Islet precursor cell (in vitro differentiated cells): ENCODE data around the gene EFNA4.
A peak's percentile ranks its signal among the peaks of the same experiment; 100 is the strongest.

Experiments used
- DNase-seq: peaks from one replicate; pipeline ENCODE4 v3.0.0-alpha.2; 2018

Gene EFNA4

DNA sequence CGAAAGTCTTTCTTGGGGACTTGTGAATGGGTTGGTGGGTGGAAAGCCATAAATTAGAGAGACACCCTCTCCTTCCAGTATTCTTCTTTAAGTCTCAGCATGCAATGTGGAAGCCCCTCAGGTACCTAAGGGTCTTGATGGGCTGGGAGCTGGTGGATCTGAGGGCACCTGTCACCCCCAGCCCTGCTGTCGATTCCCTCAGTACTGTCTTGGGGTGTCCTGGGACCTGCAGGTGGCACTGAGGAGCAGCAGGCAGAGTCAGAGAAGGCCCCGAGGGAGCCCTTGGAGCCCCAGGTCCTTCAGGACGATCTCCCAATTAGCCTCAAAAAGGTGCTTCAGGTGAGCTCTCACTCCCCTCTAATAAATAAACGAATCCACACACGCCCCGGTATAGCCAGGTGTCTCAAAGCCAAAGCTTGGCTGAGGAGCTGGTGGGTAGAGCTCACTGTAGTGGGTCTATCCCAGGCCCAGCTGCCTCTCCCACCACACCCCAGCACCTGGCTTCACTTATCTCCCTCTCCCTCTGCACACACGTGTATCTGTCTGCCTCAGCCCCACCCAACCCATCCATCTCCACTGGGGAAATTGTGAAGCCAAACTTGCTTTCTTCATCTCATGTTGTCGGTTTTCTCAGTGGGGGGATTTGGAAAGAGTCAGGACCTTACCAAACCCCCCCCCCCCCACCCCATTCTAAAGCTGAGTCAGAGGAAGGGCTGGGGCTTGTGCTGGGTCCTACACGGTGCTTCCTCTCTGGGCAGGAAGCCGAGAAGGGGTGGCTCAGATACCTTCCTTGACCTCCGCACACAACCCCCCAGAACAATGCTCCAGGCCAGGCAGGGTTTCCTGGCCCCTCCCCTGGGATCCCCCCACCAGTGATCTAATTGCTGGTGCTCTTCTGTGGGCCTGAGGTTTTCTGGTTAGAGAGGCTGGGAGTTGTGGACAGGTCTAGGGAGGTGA is 10.8 kb upstream of the EFNA4 start:
- no peak for DNase-seq

DNA sequence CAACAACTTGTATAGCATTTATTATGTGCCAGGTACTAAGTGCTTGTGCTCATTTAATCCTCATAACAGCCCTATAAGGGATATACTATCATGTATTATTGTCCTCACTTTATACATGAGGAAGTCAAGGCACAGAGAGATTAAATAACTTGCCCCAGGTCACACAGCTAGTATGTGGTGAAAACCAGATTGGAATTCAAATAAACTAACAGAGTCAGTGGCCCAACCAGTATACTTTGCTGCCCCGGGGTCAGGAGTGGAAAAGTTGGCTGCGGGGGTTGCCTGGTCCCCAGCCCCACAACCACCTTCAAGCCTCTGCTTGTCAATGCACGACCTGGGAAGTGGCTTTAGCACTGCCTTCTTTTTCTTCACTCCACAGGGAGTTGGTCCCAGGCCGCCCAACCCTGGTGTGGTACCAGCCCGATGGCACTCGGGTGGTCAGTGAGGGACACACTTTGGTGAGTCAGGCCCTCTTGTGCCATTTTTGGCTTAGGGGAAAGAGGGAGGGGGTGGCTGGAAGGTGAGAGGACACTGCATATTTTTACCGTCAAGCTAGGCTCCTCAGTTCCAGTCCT is 9.9 kb upstream of the EFNA4 start:
- DNase-seq: no peak

DNA sequence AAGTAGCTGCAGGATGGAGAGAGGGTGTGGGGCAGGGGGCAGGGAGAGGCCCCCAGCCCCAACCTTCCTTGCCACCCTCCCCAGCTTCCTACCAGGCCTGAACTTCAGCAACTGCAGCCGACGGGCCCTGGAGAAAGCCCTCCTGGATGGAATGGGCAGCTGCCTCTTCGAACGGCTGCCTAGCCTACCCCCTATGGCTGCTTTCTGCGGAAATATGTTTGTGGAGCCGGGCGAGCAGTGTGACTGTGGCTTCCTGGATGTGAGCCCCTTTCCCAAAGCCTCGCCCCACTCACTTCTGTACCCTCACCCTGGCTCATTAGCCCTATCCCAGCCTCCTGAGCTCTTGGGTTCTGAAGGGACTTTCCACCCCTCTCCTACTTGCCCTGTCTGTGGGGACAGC is 6.4 kb upstream of the EFNA4 start:
- no peak for DNase-seq

DNA sequence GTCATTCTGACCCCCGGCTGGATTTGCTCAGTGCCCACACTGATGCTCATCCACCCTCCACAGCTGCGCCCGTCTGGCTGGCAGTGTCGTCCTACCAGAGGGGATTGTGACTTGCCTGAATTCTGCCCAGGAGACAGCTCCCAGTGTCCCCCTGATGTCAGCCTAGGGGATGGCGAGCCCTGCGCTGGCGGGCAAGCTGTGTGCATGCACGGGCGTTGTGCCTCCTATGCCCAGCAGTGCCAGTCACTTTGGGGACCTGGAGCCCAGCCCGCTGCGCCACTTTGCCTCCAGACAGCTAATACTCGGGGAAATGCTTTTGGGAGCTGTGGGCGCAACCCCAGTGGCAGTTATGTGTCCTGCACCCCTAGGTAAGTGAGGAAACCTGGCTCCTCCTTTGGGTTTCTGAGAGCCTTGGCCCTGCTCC is 5.7 kb upstream of the EFNA4 start:
- DNase-seq: no peak

DNA sequence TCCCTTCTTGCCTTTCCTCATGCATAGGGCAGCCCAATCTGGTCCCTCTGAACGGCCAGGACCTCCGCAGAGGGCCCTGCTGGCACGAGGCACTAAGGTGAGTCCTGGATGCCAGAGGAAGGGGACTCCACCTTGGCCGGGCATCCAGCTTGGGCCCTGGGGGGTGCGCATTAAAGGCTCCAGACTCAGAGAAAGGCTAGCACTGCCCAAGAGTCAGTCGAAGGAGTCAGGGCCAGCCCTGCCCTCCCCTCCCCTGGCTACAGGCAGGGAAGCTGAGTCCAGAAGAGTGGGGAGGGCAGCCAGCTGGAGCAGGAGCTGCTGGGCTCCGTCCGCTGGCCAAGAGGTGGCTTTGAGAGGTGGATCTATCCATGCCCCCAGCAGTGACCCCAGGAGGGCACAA is 2.8 kb upstream of the EFNA4 start:
- no peak for DNase-seq

DNA sequence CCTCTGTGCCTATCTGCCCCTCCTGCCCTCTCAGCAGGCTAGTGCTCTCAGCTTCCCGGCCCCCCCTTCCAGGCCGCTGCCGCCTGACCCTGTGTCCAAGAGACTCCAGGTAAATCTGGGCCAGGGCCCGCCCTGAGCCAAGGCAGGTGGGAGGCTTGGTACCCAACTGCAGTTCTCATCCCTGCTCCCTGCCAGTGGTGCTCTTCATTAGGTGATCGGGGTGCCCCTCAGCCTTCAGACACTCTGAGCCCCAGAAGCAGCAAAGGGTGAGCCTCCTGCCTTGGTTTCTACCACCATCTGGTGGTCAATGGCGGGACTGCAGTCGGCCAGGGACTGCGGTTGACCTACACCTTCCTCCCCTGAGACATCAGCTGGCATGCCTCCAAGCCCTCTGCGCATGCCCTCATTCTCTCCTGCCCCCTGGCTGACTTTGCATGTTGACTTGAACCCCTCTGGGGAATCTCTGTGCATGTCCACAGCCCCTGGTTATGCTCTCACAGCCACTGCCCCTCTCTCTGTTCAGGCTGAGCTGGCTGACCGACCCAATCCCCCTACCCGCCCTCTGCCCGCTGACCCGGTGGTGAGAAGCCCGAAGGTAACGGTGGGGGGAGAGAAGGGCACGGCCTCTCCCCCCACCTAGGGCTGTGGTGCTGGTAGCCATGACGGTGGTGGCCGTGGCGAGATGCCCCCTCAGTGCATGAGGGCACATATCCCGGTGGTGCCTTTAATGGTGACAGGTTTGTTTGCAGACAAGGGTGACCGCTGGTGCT is 2.0 kb upstream of the EFNA4 start:
- DNase-seq: peak; percentile 93

DNA sequence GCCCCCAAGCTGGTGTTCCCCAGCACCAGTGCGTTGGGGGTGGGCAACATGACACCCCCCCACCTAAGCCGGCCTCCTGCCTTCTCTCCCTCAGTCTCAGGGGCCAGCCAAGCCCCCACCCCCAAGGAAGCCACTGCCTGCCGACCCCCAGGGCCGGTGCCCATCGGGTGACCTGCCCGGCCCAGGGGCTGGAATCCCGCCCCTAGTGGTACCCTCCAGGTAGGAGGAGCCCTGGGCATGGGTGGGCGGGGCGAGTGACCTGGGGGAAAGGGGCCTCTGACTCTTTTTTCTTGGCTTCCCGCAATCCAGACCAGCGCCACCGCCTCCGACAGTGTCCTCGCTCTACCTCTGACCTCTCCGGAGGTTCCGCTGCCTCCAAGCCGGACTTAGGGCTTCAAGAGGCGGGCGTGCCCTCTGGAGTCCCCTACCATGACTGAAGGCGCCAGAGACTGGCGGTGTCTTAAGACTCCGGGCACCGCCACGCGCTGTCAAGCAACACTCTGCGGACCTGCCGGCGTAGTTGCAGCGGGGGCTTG is 1.3 kb upstream of the EFNA4 start:
- DNase-seq: peak; percentile 76

DNA sequence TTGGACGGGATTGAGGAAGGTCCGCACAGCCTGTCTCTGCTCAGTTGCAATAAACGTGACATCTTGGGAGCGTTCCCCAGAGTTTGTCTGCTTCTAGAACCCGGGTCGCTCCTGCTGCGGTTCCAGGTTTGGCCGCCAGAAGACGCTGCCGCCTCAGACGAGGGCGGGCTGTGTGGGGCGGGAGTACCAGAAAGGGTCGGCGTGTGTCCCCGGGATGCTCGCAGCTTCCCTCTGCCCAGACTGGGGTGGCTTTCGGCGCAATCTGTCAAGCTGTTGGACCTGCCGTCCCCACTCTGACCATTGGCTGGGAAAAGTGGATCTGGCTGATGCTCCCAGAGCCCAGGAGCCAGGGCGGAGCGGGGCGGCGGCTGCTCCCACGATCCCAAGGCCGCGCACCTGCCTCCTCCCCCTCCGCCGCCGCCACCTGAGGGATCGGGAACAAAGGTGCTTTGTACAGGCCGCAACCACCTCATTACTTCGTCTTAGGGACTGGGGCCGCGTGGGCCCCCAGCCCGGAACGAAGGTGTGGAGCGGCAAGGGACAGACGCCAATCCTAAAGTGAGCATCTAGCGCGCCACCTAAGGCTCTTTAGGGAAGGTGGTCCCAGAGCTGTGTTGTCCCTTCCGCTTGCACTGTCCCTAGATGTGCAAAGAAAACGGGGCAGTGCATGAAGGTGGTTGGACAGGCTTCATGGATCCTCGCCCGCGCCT is 683 bp upstream of the EFNA4 start:
- DNase-seq: peak; percentile 93

DNA sequence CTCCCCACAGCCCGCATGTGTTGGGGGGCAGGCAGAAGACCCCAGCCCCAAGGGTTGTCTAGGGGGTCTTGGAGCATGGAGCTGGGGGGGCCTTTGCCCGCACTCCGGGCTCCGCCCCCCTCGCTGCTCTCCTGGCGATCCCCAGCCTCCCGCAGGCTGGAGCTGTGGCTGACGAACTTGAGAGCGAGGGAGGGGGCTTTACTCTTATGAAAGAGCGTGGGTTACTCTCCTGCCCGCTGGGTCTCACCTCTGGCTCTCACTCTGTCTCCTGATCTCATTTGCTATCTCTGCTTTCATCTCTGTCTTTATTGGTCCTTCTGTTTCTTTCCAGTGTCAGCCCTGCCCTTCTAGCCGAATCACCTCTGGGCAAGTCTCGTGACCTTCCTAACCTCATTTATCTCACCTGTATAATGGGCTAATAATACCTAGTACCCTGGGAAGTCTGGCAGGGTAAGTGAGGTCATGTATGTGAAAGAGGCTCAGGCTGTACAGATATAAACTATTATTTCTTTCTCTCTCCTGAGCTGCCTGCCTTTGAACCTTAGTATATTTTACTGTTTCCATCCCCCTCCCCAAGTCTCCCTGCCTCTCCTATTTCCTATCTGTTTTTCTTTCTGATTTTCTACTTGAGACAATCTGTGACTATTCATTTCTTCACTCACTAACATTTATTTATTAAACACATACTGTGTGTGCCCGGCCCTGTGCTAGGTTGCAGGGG is 731 bp downstream of the EFNA4 start:
- peak; percentile 77 for DNase-seq

DNA sequence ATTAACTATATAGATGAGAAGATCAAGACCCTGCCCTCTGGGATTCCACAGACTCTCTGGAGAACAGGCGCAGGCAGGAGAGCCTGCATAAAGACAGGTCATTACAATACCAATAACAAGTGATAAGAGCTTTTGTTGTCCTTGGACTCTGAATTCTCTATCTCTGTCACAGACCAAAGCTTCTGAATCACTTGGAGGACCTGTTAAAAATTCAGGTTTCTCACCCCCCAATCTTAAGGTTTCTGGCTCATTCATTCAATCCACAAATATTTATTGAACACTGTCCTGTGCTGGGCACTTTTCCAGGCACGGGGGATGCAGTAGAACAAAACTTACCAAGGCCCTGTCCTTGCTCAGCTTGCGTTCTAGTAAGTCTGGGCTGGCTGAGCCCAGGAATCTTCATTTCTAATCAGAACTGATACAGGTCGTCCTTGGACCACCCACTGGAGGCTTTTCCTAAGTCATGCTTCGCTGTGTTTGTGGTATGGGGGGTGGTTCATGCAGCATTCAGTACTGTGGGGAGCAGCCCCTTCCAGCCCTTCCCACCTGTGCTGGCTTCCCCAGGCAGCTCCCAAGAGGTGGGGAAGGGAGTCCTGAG is 1.4 kb downstream of the EFNA4 start:
- DNase-seq: no peak

DNA sequence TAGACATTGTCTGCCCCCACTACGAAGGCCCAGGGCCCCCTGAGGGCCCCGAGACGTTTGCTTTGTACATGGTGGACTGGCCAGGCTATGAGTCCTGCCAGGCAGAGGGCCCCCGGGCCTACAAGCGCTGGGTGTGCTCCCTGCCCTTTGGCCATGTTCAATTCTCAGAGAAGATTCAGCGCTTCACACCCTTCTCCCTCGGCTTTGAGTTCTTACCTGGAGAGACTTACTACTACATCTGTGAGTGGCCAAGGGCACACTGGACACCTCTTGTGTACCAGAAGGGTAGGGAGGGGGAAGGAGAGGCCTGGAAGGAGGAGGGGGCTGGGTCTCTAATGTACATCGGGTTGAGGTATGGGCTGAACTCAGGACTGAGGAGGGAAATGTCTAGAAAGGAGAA is 3.2 kb downstream of the EFNA4 start:
- DNase-seq: no peak

DNA sequence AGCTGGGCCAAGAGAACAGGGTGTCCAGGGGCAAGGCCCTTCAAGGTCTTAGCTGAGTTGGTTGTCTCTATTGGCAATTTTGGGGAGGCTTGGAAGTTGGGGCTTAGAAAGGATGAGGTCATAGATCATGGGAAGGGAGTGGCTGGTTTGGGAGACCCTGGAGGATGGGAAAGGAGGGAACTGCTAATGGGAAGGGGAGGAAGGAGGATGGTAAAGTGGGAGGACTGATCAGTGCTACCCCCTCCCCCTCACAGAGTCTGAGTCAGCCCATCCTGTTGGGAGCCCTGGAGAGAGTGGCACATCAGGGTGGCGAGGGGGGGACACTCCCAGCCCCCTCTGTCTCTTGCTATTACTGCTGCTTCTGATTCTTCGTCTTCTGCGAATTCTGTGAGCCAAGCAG is 5.1 kb downstream of the EFNA4 start:
- no peak for DNase-seq

DNA sequence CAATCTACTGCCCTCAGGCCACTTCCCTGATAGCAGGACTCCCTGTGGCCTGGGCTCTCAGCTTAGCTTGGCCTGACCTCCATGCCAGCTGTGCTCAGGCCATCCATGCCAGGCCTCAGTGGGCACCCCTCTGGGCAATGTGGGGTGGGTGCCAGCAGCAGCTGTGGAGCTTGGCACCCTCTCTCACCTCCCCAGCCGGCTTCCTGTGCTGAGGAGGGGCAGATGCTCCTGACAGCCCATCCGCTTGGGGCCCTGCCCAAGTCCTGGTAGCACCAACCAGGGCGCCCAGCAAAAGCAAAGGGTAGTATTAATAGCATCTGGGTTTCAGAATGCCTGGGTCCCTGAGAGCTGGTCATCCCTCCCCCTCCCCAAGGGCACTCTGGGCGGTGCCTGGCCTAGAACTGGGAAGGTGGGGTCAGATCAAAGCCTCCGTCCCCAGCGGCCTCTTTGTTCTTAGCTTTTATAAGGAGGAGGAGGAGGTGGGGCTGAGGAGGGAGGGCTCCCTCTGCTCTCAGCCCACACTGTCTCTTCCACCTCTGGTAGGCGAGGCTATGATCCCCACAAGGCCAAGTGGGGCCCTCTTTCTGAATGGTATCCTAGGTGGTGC is 6.1 kb downstream of the EFNA4 start:
- DNase-seq: no peak

DNA sequence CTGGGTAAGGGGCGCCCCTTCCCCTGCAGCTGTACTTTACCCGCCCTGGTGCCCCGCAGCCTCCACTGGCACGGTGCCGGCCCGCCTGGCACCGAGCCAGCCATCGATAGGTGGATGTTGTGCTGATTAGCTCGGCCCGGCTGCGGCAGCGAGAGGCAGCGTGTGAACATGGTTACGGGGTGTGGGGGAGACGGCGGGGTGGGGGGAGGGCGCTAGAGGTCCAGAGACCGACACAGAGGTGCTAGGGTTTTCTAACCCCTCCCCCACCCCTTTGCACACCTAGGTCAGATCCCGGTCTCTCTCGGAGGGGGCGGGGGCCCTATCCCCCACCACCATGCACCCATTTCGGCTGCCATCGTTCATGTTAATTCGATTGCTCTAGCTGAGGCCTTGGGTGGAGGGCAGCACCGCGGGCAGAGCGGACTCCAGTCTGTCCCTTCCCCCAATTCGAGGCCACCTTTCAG is 6.7 kb downstream of the EFNA4 start:
- DNase-seq: no peak

DNA sequence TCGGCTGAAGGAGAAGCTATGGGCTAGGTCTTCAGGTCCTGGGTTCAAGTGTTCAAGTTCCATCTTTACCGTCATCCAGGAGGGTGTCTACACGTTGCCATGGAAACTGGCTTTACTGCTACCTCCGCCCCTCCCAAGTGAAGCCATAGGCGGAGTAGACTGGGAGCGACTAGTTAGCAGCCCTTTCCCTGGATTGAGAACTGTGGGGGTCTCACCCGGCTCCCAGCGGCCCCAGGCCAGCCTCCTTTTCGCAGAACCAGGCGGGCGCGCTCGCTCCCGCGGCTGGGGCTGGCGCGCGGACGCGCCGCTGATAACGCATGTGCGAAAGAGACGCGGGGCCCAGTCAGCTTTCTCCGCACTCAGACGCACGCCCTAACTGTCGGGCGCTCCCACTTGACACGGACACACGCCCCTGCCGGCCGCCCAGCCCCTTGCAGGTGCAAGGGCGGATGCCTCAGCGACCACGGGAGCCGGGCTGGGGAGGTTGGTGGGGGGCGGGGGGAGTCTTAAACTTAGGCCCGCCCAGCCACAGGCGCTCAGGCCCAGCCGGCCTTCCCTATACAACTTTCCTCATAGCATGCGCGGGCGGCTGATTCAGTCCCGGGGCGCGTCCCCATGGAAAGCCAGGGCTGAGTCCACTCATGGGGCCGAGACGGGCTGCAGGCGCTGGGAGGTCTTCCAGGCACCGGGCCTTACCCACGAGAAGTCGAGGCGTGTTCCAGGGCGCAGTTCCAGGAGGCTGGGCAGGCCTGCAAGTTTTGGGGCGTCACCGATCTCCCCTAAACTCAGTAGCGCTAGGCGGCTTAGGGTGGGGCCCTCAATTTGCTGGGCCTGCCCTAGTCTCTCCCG is 7.4 kb downstream of the EFNA4 start:
- DNase-seq: peak; percentile 94

DNA sequence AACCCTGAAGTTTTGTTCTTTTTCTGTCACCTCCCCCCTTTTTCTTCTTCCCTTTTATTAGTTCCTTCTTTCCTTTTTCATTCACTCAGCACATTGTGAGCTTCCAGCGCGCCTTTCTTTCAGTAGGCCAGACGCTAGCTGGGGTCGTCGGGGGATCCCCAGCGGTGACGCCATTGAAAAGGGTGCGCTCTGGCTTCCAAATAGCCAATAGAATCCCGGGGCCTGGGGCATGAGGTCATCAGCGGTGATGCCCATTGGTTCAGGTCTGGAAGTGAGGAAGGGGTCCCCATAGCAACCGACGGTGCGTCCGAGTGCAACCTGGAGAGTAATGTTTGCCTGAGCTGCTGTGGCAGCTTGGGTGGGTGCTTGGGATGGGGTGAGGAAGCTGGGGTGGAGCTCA is 8.2 kb downstream of the EFNA4 start:
- no peak for DNase-seq

DNA sequence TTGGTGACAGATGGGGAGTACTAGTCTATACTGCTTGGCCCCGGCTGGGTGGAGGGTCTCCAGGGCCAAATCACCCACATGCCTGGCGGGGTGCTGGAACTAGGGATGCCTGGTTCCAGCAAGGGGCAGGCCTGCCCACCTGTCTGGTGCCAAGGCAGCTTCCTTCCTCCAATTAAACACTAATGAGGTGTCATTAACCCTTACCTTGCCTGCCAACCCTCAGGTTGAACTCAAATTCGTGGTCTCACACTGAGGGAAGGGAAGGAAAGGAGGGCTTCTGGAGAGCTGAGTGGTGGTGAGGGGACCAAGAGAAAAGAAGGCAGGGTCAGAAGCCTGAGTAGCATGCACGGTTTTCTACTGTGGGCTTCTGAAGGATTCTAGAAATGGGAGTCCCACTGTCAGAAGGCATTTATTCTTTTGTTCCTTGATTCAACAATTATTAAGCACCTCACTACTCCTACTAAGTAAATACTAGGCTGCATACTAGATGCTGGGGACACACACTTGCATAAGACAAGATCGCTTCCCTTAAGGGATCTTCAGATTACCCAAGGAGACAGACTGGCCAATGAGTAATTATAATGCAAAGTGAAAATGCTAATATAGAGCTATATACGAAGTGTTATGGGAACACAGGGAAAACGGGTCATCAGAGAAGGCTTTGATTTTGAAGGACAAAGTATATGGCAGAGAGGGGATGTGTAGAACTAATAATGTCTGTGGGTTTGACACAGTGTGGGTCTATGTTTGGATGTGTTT is 9.2 kb downstream of the EFNA4 start:
- DNase-seq: no peak

DNA sequence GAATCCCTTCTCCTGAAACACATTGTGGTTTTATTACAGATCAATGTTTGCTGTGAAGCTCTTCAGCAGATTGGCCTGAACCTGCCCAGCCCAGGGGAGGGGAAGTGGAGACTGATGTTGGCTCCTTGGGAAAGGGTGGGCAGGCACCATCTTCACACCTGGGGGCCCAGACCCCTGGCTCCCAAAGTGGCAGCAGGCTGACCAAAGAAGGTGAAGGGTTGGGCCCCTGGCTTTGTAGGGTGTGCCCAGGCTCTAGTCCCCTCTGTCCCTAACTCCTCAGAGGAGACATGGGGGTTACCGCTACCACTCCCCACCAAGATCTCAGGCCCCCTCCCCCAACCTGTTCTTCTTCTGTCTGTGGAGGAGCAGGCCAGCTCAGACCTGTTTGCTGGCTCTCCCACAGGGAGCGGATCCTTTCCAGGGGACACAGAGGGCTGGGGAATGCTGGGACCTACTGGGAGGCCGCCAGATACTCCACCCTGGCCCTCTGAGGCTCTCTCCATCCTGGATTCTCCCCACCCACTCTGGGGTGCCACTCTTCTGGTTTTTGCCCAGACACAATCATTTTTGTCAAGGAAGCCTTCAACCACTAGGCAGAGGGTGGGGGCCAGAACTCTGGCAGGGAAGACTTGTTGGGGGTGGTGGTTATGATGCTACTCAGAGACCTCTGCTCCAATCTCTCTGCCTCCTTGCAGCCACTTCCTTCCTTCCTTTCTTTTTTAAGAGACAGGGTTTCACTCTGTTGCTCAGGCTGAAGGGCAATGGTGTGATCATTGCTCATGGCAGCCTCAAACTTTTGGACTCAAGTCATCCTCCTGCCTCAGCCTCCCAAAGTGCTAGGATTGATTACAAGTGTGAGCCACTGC is 10.1 kb downstream of the EFNA4 start:
- DNase-seq: no peak
